Measurements from ENCODE around the gene BSN. TPM values are rescaled to one million over a fixed set of nuclear protein-coding genes. Genes with fewer than 3 reads are reported as not detected.

The BSN gene
- total and polyA plus RNA-seq, 12 donors = 0.06 to 1.4 (median 0.62) TPM

- peaks cover 0 to 11% (median 0%) of the 10 kb centered on the region in 9 donors for H3K36me3 ChIP-seq
- no peaks in the 10 kb centered on the region for H3K4me1 ChIP-seq
- ATAC-seq (no peak), DNase-seq (no peak)
- H3K4me3 ChIP-seq = no peak overlapping the region
- no peak overlapping the region for H3K27ac ChIP-seq
- WGBS, 2 donors = 96 to 98% methylated on average over 19 of the region's 19 CpGs
- H3K27me3 ChIP-seq = no peaks in the 10 kb centered on the region
- no peaks in the 10 kb centered on the region for H3K9me3 ChIP-seq
- TF ChIP-seq, protein P1, sequence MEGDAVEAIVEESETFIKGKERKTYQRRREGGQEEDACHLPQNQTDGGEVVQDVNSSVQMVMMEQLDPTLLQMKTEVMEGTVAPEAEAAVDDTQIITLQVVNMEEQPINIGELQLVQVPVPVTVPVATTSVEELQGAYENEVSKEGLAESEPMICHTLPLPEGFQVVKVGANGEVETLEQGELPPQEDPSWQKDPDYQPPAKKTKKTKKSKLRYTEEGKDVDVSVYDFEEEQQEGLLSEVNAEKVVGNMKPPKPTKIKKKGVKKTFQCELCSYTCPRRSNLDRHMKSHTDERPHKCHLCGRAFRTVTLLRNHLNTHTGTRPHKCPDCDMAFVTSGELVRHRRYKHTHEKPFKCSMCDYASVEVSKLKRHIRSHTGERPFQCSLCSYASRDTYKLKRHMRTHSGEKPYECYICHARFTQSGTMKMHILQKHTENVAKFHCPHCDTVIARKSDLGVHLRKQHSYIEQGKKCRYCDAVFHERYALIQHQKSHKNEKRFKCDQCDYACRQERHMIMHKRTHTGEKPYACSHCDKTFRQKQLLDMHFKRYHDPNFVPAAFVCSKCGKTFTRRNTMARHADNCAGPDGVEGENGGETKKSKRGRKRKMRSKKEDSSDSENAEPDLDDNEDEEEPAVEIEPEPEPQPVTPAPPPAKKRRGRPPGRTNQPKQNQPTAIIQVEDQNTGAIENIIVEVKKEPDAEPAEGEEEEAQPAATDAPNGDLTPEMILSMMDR (IDR thresholded peaks at IDR 0.05) = no peak
- intact Hi-C loops (cut with DNase I) = loop anchor here in 1 of 10 donors (5.0 kb wide), 1 partner anchor 94 kb away; no protein-coding TSS in a partner anchor
These were observed 101.5 kb downstream of the BSN start for GRCh38 chr3:49655731-49656285.

DNA sequence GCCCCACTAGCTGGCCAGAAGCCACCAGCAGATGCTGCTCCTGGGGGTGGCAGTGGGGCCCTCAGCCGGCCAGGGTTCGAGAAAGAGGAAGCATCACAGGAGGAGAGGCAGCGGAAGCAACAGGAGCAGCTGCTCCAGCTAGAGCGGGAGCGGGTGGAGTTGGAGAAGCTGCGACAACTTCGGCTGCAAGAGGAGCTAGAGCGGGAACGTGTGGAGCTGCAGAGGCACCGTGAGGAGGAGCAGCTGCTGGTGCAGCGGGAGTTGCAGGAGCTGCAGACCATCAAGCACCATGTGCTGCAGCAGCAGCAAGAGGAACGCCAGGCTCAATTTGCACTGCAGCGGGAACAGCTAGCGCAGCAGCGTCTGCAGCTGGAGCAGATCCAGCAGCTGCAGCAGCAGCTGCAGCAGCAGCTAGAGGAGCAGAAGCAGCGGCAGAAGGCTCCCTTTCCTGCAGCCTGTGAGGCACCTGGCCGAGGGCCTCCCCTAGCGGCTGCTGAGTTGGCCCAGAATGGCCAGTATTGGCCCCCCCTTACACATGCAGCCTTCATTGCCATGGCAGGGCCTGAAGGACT is 102.3 kb downstream of the BSN start:
- Histone ChIP-seq H3K4me3 (no peak overlapping the region), H3K36me3 (peaks cover 0 to 11% (median 0%) of the 10 kb centered on the region in 9 donors), H3K27ac (no peak overlapping the region), H3K4me1 (no peaks in the 10 kb centered on the region), H3K9me3 (no peaks in the 10 kb centered on the region), H3K27me3 (no peaks in the 10 kb centered on the region)
- 58 to 66% methylated on average over 18 of the region's 18 CpGs for WGBS, 2 donors
- TF ChIP-seq, protein P1 (IDR thresholded peaks at IDR 0.05) = no peak
- intact Hi-C loops (cut with DNase I) = loop anchor here in 1 of 10 donors (5.0 kb wide), 1 partner anchor 94 kb away; no protein-coding TSS in a partner anchor
- DNase-seq (no peak), ATAC-seq (no peak)

DNA sequence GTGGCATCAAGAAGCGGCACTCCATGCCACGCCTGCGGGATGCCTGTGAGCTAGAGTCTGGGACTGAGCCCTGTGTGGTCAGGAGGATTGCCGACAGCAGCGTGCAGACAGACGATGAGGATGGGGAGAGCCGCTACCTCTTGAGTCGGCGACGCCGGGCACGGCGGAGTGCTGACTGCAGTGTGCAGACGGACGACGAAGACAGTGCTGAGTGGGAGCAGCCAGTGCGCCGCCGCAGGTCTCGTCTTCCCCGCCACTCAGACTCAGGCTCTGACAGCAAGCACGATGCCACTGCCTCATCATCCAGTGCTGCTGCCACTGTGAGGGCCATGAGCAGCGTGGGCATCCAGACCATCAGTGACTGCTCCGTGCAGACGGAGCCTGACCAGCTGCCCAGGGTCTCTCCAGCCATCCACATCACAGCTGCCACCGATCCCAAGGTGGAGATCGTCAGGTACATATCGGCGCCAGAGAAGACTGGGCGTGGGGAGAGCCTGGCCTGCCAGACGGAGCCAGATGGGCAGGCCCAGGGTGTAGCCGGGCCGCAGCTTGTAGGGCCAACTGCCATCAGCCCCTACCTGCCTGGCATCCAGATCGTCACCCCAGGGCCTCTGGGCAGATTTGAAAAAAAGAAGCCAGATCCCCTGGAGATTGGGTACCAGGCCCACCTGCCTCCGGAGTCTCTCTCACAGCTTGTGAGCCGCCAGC is 103.1 kb downstream of the BSN start:
- 92 to 94% methylated on average over 36 of the region's 36 CpGs for WGBS, 2 donors
- no peak for DNase-seq
- Histone ChIP-seq H3K4me1 (no peaks in the 10 kb centered on the region), H3K9me3 (no peaks in the 10 kb centered on the region), H3K27ac (no peak overlapping the region), H3K36me3 (peaks cover 0 to 8% (median 0%) of the 10 kb centered on the region in 9 donors), H3K27me3 (no peaks in the 10 kb centered on the region), H3K4me3 (no peak overlapping the region)
- intact Hi-C loops (cut with DNase I) = loop anchor here in 1 of 10 donors (5.0 kb wide), 1 partner anchor 95 kb away; no protein-coding TSS in a partner anchor
- TF ChIP-seq, protein P1 (IDR thresholded peaks at IDR 0.05) = no peak
- ATAC-seq = no peak

DNA sequence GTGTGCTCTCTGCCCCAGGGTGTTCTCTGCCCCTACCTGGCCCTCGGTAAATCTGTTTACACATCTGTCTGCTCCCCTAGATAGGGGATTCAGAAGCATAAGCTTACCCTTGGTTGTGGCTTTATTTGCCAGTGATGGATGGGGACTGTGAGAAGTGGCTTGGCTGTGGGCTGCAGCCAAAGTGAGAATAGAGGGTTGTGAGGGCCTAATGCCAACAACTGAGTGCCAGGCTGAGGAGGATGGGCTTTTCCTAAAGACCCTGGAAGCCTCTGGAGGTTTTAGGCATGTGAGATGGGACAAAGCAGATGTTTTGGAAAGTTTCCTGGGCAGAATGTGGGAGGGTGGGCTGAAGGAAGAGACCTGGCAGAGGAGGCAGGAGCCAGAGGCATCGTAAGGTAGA is 104.4 kb downstream of the BSN start:
- no peaks in the 10 kb centered on the region for H3K4me1 ChIP-seq
- DNase-seq (no peak), ATAC-seq (no peak)
- no peak overlapping the region for H3K4me3 ChIP-seq
- intact Hi-C loops (cut with DNase I) = loop anchor here in 1 of 10 donors (5.0 kb wide), 1 partner anchor 96 kb away; no protein-coding TSS in a partner anchor
- 69 to 79% methylated on average over 2 of the region's 2 CpGs for WGBS, 2 donors
- H3K9me3 ChIP-seq = no peaks in the 10 kb centered on the region
- no peak overlapping the region for H3K27ac ChIP-seq
- H3K36me3 ChIP-seq = no peaks in the 10 kb centered on the region
- H3K27me3 ChIP-seq = no peaks in the 10 kb centered on the region
- TF ChIP-seq, protein P1 (IDR thresholded peaks at IDR 0.05) = no peak

All from heart right ventricle (tissue), 16 donors.